Immature natural killer cell (primary cell): ENCODE data around the gene PCBD1. TPM values are rescaled to one million over a fixed set of nuclear protein-coding genes. Genes with fewer than 3 reads are reported as not detected.
A peak's percentile ranks its signal among the peaks of the same experiment; 100 is the strongest.

Source experiments
- DNase-seq, 3 donors: peaks; one replicate each; pipeline ENCODE4 v3.0.0; 2022; ENCODE audit warnings: mixed read lengths in 1 of 3
- H3K27ac Mint-ChIP-seq, 6 donors: one replicate each; pipeline ENCODE4 v1.8.0; 2020; ENCODE audit warnings: mixed read lengths in 6 of 6, mild to moderate bottlenecking in 5 of 6, inconsistent platforms in 4 of 6, moderate library complexity in 3 of 6
- H3K27me3 Mint-ChIP-seq, 3 donors: one replicate each; pipeline ENCODE4 v1.8.0; 2020 to 2021; ENCODE audit warnings: low read depth in 3 of 3, mild to moderate bottlenecking in 3 of 3, mixed read lengths in 3 of 3, moderate library complexity in 3 of 3, inconsistent platforms in 1 of 3
- H3K36me3 Mint-ChIP-seq, 3 donors: one replicate each; pipeline ENCODE4 v1.8.0; 2020; ENCODE audit warnings: mixed read lengths in 3 of 3, inconsistent platforms in 2 of 3, mild to moderate bottlenecking in 2 of 3
- H3K4me1 Mint-ChIP-seq, 2 donors: one replicate each; pipeline ENCODE4 v1.8.0; 2020; ENCODE audit warnings: inconsistent platforms in 2 of 2, mild to moderate bottlenecking in 2 of 2, mixed read lengths in 2 of 2, moderate library complexity in 1 of 2
- H3K4me3 Mint-ChIP-seq, 5 donors: one replicate each; pipeline ENCODE4 v1.8.0; 2020; ENCODE audit warnings: mild to moderate bottlenecking in 5 of 5, mixed read lengths in 5 of 5, inconsistent platforms in 3 of 5, moderate library complexity in 3 of 5
- H3K9me3 Mint-ChIP-seq, 6 donors: one replicate each; pipeline ENCODE4 v1.8.0; 2020; ENCODE audit warnings: mild to moderate bottlenecking in 6 of 6, mixed read lengths in 6 of 6, inconsistent platforms in 4 of 6, moderate library complexity in 3 of 6
- polyA plus RNA-seq, 3 donors: library from polyadenylated mRNA; unstranded; fragments of 300-500 nt; fragmentation: Illumina TruSeq; gene quantifications; one replicate each; pipeline ENCODE4 v1.2.3, GENCODE V29; 2021

Gene PCBD1
- polyA plus RNA-seq, 3 donors from 2014 or later = 24.0 to 35.2 (median 25.4) TPM

DNA sequence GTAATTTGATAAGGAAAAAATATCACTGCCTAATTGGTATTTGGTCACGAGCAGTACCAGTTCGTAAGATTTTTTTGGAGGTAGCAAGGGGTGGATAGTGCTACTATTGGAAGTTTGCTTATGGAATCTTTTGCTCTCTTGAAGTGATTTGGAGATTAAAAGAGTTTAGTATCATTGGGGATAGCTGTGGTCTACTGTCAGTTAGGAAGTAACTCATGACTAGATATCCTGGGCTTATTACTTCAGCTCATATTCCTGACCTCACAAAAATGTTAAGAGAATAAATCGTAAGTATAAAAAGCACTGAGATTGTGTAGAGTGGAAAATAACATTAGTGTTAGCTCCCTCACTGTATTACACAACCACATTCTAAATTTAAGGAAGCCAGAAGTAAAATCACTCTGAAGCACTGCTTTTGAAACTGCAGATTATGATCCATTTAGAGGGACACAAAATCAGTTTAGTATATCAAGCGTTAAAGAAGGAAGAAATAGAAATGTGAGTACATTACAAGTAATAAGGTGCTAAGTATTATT is 50.0 kb downstream of the PCBD1 start:
- no peaks in the 10 kb centered on the region for H3K27me3 Mint-ChIP-seq
- H3K27ac Mint-ChIP-seq = peak overlapping the region in 1 of 6 donors; percentile 58
- H3K9me3 Mint-ChIP-seq = no peaks in the 10 kb centered on the region
- no peak overlapping the region for H3K4me3 Mint-ChIP-seq
- no peak for DNase-seq
- H3K4me1 Mint-ChIP-seq = peaks cover 20 to 56% of the 10 kb centered on the region in 2 donors
- peaks cover 14 to 27% (median 26%) of the 10 kb centered on the region in 3 donors for H3K36me3 Mint-ChIP-seq

DNA sequence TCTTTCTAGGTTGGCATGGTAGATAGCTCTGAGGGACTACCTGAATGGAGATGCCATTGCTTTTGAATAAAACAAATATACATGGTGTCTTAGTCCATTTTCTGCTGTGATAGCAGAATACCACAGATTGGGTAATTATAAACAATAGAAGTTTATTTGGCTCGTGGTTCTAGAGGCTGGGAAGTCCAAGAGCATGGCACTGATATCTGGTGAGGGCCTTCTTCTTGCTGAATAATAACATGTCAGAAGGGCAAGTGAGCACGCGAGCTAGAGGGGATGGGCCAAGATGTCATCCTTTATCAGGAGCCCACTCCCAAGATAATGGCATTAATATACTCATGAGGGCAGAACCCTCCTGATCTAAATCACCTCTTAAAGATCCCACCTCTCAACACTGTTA is 50.7 kb downstream of the PCBD1 start:
- Mint-ChIP-seq H3K36me3 (peaks cover 14 to 24% (median 22%) of the 10 kb centered on the region in 3 donors), H3K27ac (no peak overlapping the region), H3K9me3 (no peaks in the 10 kb centered on the region), H3K27me3 (no peaks in the 10 kb centered on the region), H3K4me3 (no peak overlapping the region), H3K4me1 (peaks cover 27 to 62% of the 10 kb centered on the region in 2 donors)
- DNase-seq = no peak

DNA sequence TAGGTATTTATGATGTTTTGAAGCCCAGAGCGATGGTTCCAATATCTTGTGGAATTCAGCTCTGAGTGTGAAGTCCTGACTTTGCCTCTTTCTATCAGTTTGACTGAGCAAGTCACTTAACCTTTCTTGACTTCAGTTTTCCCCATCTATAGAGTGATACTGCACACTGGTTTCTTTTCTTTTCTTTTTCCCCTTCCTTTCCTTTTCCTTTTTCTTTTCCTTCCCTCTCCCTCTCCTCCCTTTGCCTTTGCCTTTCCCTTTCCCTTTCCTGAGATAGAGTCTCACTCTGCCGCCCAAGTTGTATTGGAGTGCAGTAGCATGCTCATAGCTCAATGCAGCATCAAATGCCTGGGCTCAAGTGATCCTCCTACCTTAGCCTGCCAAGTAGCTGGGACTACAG is 52.0 kb downstream of the PCBD1 start:
- no peaks in the 10 kb centered on the region for H3K27me3 Mint-ChIP-seq
- no peaks in the 10 kb centered on the region for H3K9me3 Mint-ChIP-seq
- H3K36me3 Mint-ChIP-seq = peaks cover 14 to 22% (median 22%) of the 10 kb centered on the region in 3 donors
- no peak overlapping the region for H3K27ac Mint-ChIP-seq
- no peak for DNase-seq
- H3K4me1 Mint-ChIP-seq = peaks cover 20 to 53% of the 10 kb centered on the region in 2 donors
- H3K4me3 Mint-ChIP-seq = no peak overlapping the region

DNA sequence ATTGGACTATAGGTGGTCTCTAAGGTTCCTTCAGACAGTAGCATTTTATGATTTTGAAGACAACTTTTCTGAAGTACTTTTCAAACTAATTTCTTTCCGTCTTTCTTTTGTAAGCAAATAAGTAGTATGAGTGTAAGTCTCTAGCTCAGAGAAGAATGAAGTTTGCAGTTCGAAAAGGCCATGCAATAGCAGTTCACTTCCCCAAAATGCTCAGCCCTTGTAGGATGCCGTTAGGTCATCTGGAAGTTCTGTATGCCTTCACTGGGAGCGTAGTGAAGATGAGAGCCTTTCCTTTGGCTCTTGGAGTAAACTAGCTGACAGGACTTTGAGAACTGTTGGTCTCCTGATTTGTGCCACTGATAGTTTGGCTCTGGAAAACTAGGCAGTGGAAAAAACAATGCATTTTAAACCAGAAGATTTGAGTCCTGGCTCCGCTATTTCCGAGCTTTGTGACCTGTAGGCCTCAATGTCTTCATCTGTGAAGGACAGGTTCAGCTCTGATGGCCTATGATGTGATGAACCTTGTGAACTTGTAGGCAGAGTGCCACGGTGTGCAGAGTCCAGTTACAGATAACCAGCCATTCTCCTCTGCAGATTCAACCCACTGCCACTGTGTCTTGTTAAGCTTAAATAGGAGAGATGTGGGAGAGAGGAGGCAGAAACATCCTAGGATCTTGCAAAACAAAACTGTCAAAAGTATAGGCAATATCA is 53.8 kb downstream of the PCBD1 start:
- peaks cover 9 to 35% of the 10 kb centered on the region in 2 donors for H3K4me1 Mint-ChIP-seq
- DNase-seq = no peak
- peaks cover 22 to 29% (median 26%) of the 10 kb centered on the region in 3 donors for H3K36me3 Mint-ChIP-seq
- H3K27me3 Mint-ChIP-seq = no peaks in the 10 kb centered on the region
- H3K9me3 Mint-ChIP-seq = no peaks in the 10 kb centered on the region
- H3K27ac Mint-ChIP-seq = no peak overlapping the region
- no peak overlapping the region for H3K4me3 Mint-ChIP-seq

DNA sequence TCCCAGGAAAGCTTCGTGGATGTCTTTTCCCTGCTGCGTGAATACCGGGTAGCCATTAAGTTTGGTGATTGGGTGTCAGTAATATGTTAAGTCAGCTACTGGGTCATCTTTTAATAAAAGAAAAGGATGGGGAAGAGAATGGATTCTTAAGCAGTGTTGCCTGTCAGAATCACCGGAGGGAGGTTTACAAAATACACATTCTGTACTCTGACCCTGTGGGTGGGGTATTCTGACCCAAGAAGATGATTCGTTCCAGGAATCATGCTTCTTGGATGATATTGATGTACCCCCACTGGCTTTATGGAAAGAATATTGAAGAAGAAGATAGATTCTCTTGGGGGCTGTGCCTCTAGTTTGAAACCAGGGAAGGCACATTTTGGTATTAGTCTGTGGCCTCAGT is 54.3 kb downstream of the PCBD1 start:
- no peak for DNase-seq
- no peak overlapping the region for H3K4me3 Mint-ChIP-seq
- peaks cover 9 to 34% of the 10 kb centered on the region in 2 donors for H3K4me1 Mint-ChIP-seq
- peaks cover 26 to 29% (median 26%) of the 10 kb centered on the region in 3 donors for H3K36me3 Mint-ChIP-seq
- H3K27me3 Mint-ChIP-seq = no peaks in the 10 kb centered on the region
- H3K9me3 Mint-ChIP-seq = no peaks in the 10 kb centered on the region
- no peak overlapping the region for H3K27ac Mint-ChIP-seq

DNA sequence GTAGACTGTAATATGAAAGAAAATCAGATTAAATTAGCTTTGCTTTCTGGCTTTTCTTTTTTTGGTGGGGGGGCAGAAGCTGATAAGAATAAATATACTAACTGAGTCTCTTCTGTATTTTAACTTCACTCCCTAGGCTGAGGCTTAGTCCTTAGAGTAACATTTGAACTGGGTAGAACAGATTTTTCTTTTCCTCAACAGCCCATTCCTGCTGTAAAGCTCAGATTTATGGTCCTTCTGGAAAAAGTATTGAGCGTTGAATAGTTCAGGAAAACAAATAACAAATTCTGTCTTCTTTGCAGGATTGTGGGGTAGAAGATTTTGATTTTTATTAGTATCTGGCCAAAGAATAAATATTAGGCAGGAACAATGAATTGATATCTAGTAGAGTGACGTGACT is 54.8 kb downstream of the PCBD1 start:
- Mint-ChIP-seq H3K27me3 (no peaks in the 10 kb centered on the region), H3K9me3 (no peaks in the 10 kb centered on the region), H3K27ac (no peak overlapping the region), H3K36me3 (peaks cover 26 to 29% (median 26%) of the 10 kb centered on the region in 3 donors), H3K4me3 (no peak overlapping the region), H3K4me1 (peaks cover 9 to 30% of the 10 kb centered on the region in 2 donors)
- no peak for DNase-seq

Other genes starting within 250 kb of the PCBD1 start
- under 1 TPM; 0.36 to 0.56 (median 0.37) TPM for gene ADAMTS14, start 216.1 kb downstream of the PCBD1 start, polyA plus RNA-seq
- gene TBATA, start 103.2 kb downstream of the PCBD1 start, polyA plus RNA-seq = not detected
- 10 to 100 TPM; 19.8 to 25.9 (median 20.3) TPM for gene SGPL1, start 72.6 kb downstream of the PCBD1 start, polyA plus RNA-seq